Hepatocyte (in vitro differentiated cells): ENCODE data around the gene NAP1L4. TPM values are rescaled to one million over a fixed set of nuclear protein-coding genes. Genes with fewer than 3 reads are reported as not detected.

Experiments used
- DNase-seq: peaks from one replicate; pipeline ENCODE4 v3.0.0-alpha.2; 2016; ENCODE audit warnings: low spot score
- H2AFZ ChIP-seq: fragments of 200-600 bp; sonication (generic); 2 replicates; pipeline ENCODE4 v1.6.0; 2016; ENCODE audit warnings: antibody characterized with exemption, mild to moderate bottlenecking
- H3K27ac ChIP-seq: fragments of 200-600 bp; sonication (generic); 2 replicates; pipeline ENCODE4 v1.5.1; 2016; ENCODE audit warnings: mild to moderate bottlenecking
- H3K27me3 ChIP-seq: fragments of 200-600 bp; sonication (generic); 2 replicates; pipeline ENCODE4 v1.6.1; 2016
- H3K36me3 ChIP-seq: fragments of 200-600 bp; sonication (generic); replicated peaks from 2 replicates; pipeline ENCODE4 v1.5.1; 2016; ENCODE audit warnings: low read depth; ENCODE audit not compliant: insufficient read depth
- H3K4me1 ChIP-seq: fragments of 200-600 bp; sonication (generic); 2 replicates; pipeline ENCODE4 v1.5.1; 2016; ENCODE audit warnings: mild to moderate bottlenecking, moderate library complexity; ENCODE audit not compliant: insufficient read depth
- H3K4me2 ChIP-seq: fragments of 200-600 bp; sonication (generic); 2 replicates; pipeline ENCODE4 v1.6.0; 2016
- H3K4me3 ChIP-seq: fragments of 200-600 bp; sonication (generic); 2 replicates; pipeline ENCODE4 v1.5.1; 2016; ENCODE audit warnings: mild to moderate bottlenecking
- H3K79me2 ChIP-seq: fragments of 200-600 bp; sonication (generic); 2 replicates; pipeline ENCODE4 v1.6.0; 2017; ENCODE audit warnings: mild to moderate bottlenecking
- H3K9me2 ChIP-seq: fragments of 200-600 bp; sonication (generic); replicated peaks from 2 replicates; pipeline ENCODE4 v1.6.0; 2017; ENCODE audit warnings: mild to moderate bottlenecking; ENCODE audit not compliant: insufficient read depth
- H3K9me3 ChIP-seq: fragments of 200-600 bp; sonication (generic); 2 replicates; pipeline ENCODE4 v1.5.1; 2016; ENCODE audit warnings: low read depth, mild to moderate bottlenecking
- H4K20me1 ChIP-seq: fragments of 200-600 bp; sonication (generic); 2 replicates; pipeline ENCODE4 v1.6.0; 2016; ENCODE audit warnings: mild to moderate bottlenecking; ENCODE audit not compliant: insufficient read depth, poor library complexity, severe bottlenecking
- CTCF ChIP-seq: fragments of 200-600 bp; sonication (generic); IDR thresholded peaks from 2 replicates; pipeline ENCODE4 v1.5.1; 2016; ENCODE audit warnings: antibody characterized with exemption, mild to moderate bottlenecking; ENCODE audit not compliant: poor library complexity
- EZH2 ChIP-seq: fragments of 200-600 bp; sonication (generic); IDR thresholded peaks from 2 replicates; pipeline ENCODE4 v1.6.1; 2016; ENCODE audit warnings: antibody characterized with exemption, mild to moderate bottlenecking, borderline replicate concordance
- EZH2phosphoT487 ChIP-seq: fragments of 200-600 bp; sonication (generic); IDR thresholded peaks from one replicate; pipeline ENCODE4 v1.6.1; 2018; ENCODE audit warnings: antibody characterized with exemption, mild to moderate bottlenecking, low read depth, moderate library complexity; ENCODE audit not compliant: unreplicated experiment, severe bottlenecking
- WGBS: methylation state at CpG from one replicate; pipeline ENCODE4 v1.1.6; 2016; ENCODE audit warnings: low lambda C conversion rate; ENCODE audit errors: missing lambda C conversion rate; 5-methylcytosine and 5-hydroxymethylcytosine counted together
- polyA plus RNA-seq: library from polyadenylated mRNA; unstranded; fragments of >200 nt; fragmentation: Nextera tagmentation; extraction: Ambion mirVana; gene quantifications from 2 replicates; pipeline ENCODE4 v1.2.1, GENCODE V29; 2016
- total RNA-seq: library from RNA; depleted of rRNA; stranded (reverse); fragments of >200 nt; gene quantifications from 2 replicates; pipeline ENCODE4 v1.2.3, GENCODE V29; 2014

NAP1L4 gene
- total and polyA plus RNA-seq, 2 experiments from 2014 or later = 79.0 to 118 TPM

GRCh38 chr11:3014943-3015342 is 22.8 kb upstream of the NAP1L4 start:
- Histone ChIP-seq H3K79me2 (no peaks in the 10 kb centered on the region), H3K4me2 (no peak overlapping the region), H3K27me3 (no peaks in the 10 kb centered on the region), H3K36me3 (no peaks in the 10 kb centered on the region), H3K9me3 (no peaks in the 10 kb centered on the region), H3K9me2 (no peaks in the 10 kb centered on the region), H4K20me1 (no peaks in the 10 kb centered on the region), H3K27ac (no peak overlapping the region), H3K4me3 (no peak overlapping the region), H3K4me1 (no peaks in the 10 kb centered on the region), H2AFZ (no peak overlapping the region)
- DNase-seq = no peak
- 93% methylated on average over 4 of the region's 4 CpGs for WGBS
- TF ChIP-seq EZH2 (no peak), CTCF (no peak), EZH2phosphoT487 (no peak)

- Histone ChIP-seq H3K4me3 (no peak overlapping the region), H3K4me1 (no peaks in the 10 kb centered on the region), H3K36me3 (no peaks in the 10 kb centered on the region), H3K9me2 (no peaks in the 10 kb centered on the region), H3K9me3 (no peaks in the 10 kb centered on the region), H2AFZ (no peak overlapping the region), H3K27ac (no peak overlapping the region), H3K4me2 (no peak overlapping the region), H4K20me1 (no peaks in the 10 kb centered on the region), H3K27me3 (no peaks in the 10 kb centered on the region), H3K79me2 (no peaks in the 10 kb centered on the region)
- WGBS = 89% methylated on average over 16 of the region's 16 CpGs
- DNase-seq = no peak
- TF ChIP-seq EZH2 (no peak), CTCF (no peak), EZH2phosphoT487 (no peak)
Measured at GRCh38 chr11:3014057-3014938, 22.2 kb upstream of the NAP1L4 start.

GRCh38 chr11:3011891-3012885 is 20.1 kb upstream of the NAP1L4 start:
- no peaks in the 10 kb centered on the region for H3K27me3 ChIP-seq
- no peak for DNase-seq
- H2AFZ ChIP-seq = no peak overlapping the region
- no peak overlapping the region for H3K4me3 ChIP-seq
- H3K36me3 ChIP-seq = no peaks in the 10 kb centered on the region
- H3K4me1 ChIP-seq = no peaks in the 10 kb centered on the region
- H3K9me2 ChIP-seq = no peaks in the 10 kb centered on the region
- no peaks in the 10 kb centered on the region for H3K79me2 ChIP-seq
- no peak overlapping the region for H3K27ac ChIP-seq
- no peaks in the 10 kb centered on the region for H3K9me3 ChIP-seq
- TF ChIP-seq EZH2 (no peak), CTCF (no peak)
- no peaks in the 10 kb centered on the region for H4K20me1 ChIP-seq
- WGBS = 96% methylated on average over 31 of the region's 31 CpGs
- H3K4me2 ChIP-seq = no peak overlapping the region
